Measurements from ENCODE around the gene BSND. TPM values are rescaled to one million over a fixed set of nuclear protein-coding genes. Genes with fewer than 3 reads are reported as not detected.

The BSND gene
- total RNA-seq, 1 experiment from 2014 or later, result not detected

DNA sequence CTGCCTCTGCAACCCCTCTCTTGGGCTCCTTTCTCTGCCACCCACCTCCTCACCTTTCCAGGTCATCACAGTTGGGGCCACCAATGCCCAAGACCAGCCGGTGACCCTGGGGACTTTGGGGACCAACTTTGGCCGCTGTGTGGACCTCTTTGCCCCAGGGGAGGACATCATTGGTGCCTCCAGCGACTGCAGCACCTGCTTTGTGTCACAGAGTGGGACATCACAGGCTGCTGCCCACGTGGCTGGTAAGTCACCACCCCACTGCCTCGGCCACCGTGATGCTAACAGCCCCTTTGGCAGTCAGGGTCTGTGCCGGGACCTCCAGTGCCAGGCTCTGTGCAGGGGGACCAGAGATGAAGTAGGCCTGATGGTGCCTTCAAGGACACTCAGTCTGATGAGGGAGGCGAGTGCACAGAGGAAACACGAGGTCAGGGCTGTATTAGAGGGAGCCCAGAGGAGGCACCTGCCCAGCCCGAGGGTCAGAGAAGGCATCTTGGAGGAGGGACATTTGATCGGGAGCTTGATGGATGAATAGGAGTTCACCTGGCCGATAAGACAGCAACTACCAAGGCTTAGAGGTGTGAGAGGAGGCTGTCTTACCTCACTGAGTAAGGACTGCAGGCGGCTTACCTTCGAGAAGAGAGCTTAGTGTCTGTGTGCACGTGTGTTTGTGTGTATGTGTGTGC is 58.7 kb downstream of the BSND start:
- POLR2A ChIA-PET (ENCODE audit: low non-redundant PET), result no interaction called here
- no peak for TF ChIP-seq CTCF (conservative IDR thresholded peaks at IDR 0.05; ENCODE audit: low read depth, low read length)
- no peak for DNase-seq (ENCODE audit: low spot score)
- Histone ChIP-seq H3K27ac (ENCODE audit: low read depth, low read length, poor library complexity, severe bottlenecking) (no peak overlapping the region), H3K9me3 (ENCODE audit: low read depth, low read length, poor library complexity, severe bottlenecking) (no peaks in the 10 kb centered on the region), H3K27me3 (replicated peaks; ENCODE audit: insufficient read depth, low read depth, low read length, poor library complexity) (no peaks in the 10 kb centered on the region), H3K4me3 (ENCODE audit: low read depth, low read length, poor library complexity, severe bottlenecking) (no peak overlapping the region), H3K4me1 (ENCODE audit: insufficient read depth, low read length, poor library complexity, severe bottlenecking) (no peaks in the 10 kb centered on the region), H3K36me3 (ENCODE audit: insufficient read depth, low read length, poor library complexity, severe bottlenecking) (peaks cover 70% of the 10 kb centered on the region)
- BruUV-seq (replicated peaks), result no TSS peak
- intact Hi-C loops (cut with micrococcal nuclease; ENCODE audit: unreplicated experiment), result no loop called here
- CTCF ChIA-PET, result no interaction called here

DNA sequence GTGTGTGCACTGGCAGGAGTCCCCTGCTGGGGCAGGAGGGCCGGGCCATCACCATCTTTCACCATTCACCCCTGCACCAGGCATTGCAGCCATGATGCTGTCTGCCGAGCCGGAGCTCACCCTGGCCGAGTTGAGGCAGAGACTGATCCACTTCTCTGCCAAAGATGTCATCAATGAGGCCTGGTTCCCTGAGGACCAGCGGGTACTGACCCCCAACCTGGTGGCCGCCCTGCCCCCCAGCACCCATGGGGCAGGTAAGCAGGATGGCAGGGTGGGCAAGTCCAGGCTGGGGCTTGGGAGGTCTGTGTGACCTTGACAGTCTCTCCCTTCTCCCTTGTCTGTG is 59.2 kb downstream of the BSND start:
- peaks cover 65% of the 10 kb centered on the region for H3K36me3 ChIP-seq (ENCODE audit: insufficient read depth, low read length, poor library complexity, severe bottlenecking)
- H3K9me3 ChIP-seq (ENCODE audit: low read depth, low read length, poor library complexity, severe bottlenecking), result no peaks in the 10 kb centered on the region
- DNase-seq (ENCODE audit: low spot score), result no peak
- no TSS peak for BruUV-seq (replicated peaks)
- CTCF ChIA-PET, result no interaction called here
- POLR2A ChIA-PET (ENCODE audit: low non-redundant PET), result no interaction called here
- H3K4me1 ChIP-seq (ENCODE audit: insufficient read depth, low read length, poor library complexity, severe bottlenecking), result no peaks in the 10 kb centered on the region
- no peaks in the 10 kb centered on the region for H3K27me3 ChIP-seq (replicated peaks; ENCODE audit: insufficient read depth, low read depth, low read length, poor library complexity)
- no peak overlapping the region for H3K4me3 ChIP-seq (ENCODE audit: low read depth, low read length, poor library complexity, severe bottlenecking)
- TF ChIP-seq CTCF (conservative IDR thresholded peaks at IDR 0.05; ENCODE audit: low read depth, low read length), result no peak
- no peak for TF ChIP-seq EZH2 (IDR thresholded peaks at IDR 0.05; ENCODE audit: borderline replicate concordance, low read depth, low read length, poor library complexity, severe bottlenecking)
- no peak overlapping the region for H3K27ac ChIP-seq (ENCODE audit: low read depth, low read length, poor library complexity, severe bottlenecking)
- intact Hi-C loops (cut with micrococcal nuclease; ENCODE audit: unreplicated experiment), result no loop called here

DNA sequence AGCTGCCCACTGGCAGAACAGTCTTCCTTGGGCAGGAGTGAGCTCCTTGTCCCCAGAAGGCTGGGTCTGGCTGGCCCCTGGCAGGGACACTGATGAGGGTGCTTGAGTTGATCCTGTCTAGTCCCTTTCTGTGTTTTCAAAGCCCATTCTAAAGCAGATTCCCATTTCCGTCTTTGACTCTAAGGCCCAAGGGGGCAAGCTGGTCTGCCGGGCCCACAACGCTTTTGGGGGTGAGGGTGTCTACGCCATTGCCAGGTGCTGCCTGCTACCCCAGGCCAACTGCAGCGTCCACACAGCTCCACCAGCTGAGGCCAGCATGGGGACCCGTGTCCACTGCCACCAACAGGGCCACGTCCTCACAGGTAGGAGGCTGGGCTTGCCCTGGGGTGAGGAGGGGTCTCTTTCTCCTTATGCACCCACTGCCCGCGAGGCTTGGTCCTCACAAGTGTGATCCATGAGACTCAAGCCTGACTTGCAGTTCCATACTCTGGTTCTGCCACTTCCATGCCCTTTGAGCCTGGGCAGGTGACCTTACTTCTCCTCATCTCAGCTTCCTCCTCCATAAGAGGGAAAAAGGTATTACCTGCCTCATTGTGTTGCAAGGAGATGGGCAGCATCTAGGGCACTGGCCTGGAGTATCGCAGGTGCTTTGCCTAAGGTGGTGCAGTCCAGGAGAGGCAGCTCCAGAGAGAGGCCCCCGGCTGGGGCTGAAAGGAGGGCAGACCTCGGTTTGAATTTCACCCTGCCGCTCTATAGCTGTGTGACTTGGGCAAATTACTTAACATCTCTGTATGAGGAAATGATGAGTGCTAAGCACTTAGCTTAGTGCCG is 60.8 kb downstream of the BSND start:
- Histone ChIP-seq H3K4me1 (ENCODE audit: insufficient read depth, low read length, poor library complexity, severe bottlenecking) (no peaks in the 10 kb centered on the region), H3K9me3 (ENCODE audit: low read depth, low read length, poor library complexity, severe bottlenecking) (no peaks in the 10 kb centered on the region), H3K27ac (ENCODE audit: low read depth, low read length, poor library complexity, severe bottlenecking) (no peak overlapping the region), H3K36me3 (ENCODE audit: insufficient read depth, low read length, poor library complexity, severe bottlenecking) (peaks cover 52% of the 10 kb centered on the region), H3K4me3 (ENCODE audit: low read depth, low read length, poor library complexity, severe bottlenecking) (no peak overlapping the region), H3K27me3 (replicated peaks; ENCODE audit: insufficient read depth, low read depth, low read length, poor library complexity) (no peaks in the 10 kb centered on the region)
- TF ChIP-seq CTCF (conservative IDR thresholded peaks at IDR 0.05; ENCODE audit: low read depth, low read length), result no peak
- no peak for TF ChIP-seq EZH2 (IDR thresholded peaks at IDR 0.05; ENCODE audit: borderline replicate concordance, low read depth, low read length, poor library complexity, severe bottlenecking)
- CTCF ChIA-PET, result no interaction called here
- no TSS peak for BruUV-seq (replicated peaks)
- no peak for DNase-seq (ENCODE audit: low spot score)
- intact Hi-C loops (cut with micrococcal nuclease; ENCODE audit: unreplicated experiment), result no loop called here
- POLR2A ChIA-PET (ENCODE audit: low non-redundant PET), result no interaction called here
